Stimulated activated memory B cell treated with anti-CD40 and anti-IgM and Interleukin-4, amounts not matched to agents 10 μg/mL and 1 μg/mL and 100 μg/mL, for 72 hours (primary cell): Measurements from ENCODE around the gene PDZD2.
"Not testable (repeated sequence)": the region's sequence is repeated elsewhere in the genome, so short reads cannot be mapped to it uniquely, and the experiment has no call there.

Experiments used
- ATAC-seq: fragments of 150-1000 bp; cut with Tn5 transposase; 2 replicates; pipeline ENCODE4 v1.10.0; 2021
- H3K27ac Mint-ChIP-seq: one replicate; pipeline ENCODE4 v1.8.0; 2022; ENCODE audit warnings: mild to moderate bottlenecking, mixed read lengths
- H3K27me3 Mint-ChIP-seq: one replicate; pipeline ENCODE4 v1.8.0; 2022; ENCODE audit warnings: mixed read lengths
- H3K36me3 Mint-ChIP-seq: one replicate; pipeline ENCODE4 v1.8.0; 2022; ENCODE audit warnings: mixed read lengths
- H3K4me1 Mint-ChIP-seq: one replicate; pipeline ENCODE4 v1.8.0; 2022; ENCODE audit warnings: mixed read lengths
- H3K4me3 Mint-ChIP-seq: one replicate; pipeline ENCODE4 v1.8.0; 2022; ENCODE audit warnings: mild to moderate bottlenecking, moderate library complexity, mixed read lengths
- H3K9me3 Mint-ChIP-seq: one replicate; pipeline ENCODE4 v1.8.0; 2022; ENCODE audit warnings: mixed read lengths

Gene PDZD2

DNA sequence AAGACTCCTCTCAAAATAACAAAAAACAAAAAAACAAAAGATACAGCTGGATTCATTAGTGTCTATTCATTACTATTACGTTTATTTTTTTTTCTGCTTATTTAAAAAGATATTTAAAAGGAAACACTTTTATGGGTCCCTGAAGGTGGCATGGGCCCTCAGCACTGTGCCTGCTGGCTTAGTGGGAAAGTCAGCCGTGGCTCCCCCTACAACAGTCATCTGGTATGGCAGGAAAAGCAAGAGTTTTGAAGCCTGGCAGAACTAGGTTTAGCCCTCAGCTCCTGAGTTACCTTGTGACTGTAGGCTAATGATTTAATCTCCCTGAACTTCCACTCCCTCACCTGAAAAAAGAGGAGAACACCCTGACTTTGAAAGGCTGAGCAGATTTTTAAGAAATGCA lies 399.6 kb downstream of the PDZD2 start:
- peaks cover 3% of the 10 kb centered on the region for H3K9me3 Mint-ChIP-seq
- H3K27me3 Mint-ChIP-seq = no peaks in the 10 kb centered on the region
- no peaks in the 10 kb centered on the region for H3K36me3 Mint-ChIP-seq
- H3K27ac Mint-ChIP-seq = no peak overlapping the region
- H3K4me1 Mint-ChIP-seq = no peaks in the 10 kb centered on the region
- H3K4me3 Mint-ChIP-seq = no peak overlapping the region
- ATAC-seq = no peak

DNA sequence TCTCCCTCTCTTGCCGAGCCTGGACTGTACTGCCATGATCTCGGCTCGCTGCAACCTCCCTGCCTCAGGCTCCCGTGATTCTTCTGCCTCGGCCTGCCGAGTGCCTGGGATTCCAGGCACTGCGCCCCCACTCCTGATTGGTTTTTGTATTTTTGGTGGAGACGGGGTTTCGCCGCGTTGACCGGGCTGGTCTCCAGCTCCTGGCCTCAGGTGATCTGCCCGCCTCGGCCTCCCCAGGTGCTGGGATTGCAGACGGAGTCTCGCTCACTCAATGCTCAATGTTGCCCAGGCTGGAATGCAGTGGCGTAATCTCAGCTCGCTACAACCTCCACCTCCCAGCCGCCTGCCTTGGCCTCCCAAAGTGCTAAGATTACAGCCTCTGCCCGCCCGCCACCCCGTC lies 400.2 kb downstream of the PDZD2 start:
- H3K4me3 Mint-ChIP-seq, ATAC-seq, H3K27me3 Mint-ChIP-seq, H3K27ac Mint-ChIP-seq, H3K36me3 Mint-ChIP-seq, H3K4me1 Mint-ChIP-seq, H3K9me3 Mint-ChIP-seq: not testable (repeated sequence)

DNA sequence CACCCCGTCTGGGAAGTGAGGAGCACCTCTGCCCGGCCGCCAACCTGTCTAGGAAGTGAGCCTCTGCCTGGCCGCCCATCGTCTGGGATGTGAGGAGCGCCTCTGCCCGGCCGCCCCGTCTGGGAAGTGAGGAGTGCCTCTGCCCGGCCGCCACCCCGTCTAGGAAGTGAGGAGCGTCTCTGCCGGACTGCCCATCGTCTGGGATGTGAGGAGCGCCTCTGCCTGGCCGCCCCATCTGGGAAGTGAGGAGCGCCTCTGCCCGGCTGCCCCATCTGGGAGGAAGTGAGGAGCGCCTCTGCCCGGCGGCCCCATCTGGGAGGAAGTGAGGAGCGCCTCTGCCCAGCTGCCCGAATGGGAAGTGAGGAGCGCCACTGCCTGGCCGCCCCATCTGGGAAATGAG lies 400.7 kb downstream of the PDZD2 start:
- ATAC-seq, H3K27ac Mint-ChIP-seq, H3K4me3 Mint-ChIP-seq, H3K36me3 Mint-ChIP-seq, H3K27me3 Mint-ChIP-seq, H3K9me3 Mint-ChIP-seq, H3K4me1 Mint-ChIP-seq: not testable (repeated sequence)

DNA sequence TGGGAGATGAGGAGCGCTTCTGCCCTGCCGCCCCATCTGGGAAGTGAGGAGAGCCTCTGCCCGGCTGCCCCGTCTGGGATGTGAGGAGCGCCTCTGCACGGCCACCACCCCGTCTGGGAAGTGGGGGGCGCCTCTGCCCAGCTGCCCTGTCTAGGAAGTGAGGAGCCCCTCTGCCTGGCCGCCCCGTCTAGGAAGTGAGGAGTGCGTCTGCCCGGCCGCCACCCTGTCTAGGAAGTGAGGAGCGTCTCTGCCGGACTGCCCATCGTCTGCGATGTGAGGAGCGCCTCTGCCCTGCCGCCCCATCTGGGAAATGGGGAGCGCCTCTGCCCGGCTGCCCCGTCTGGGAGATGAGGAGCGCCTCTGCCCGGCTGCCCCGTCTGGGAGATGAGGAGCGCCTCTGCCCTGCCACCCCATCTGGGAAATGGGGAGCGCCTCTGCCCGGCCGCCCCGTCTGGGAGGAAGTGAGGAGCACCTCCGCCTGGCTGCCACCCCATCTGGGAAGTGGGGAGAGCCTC lies 401.3 kb downstream of the PDZD2 start:
- not testable (repeated sequence) for H3K27me3 Mint-ChIP-seq, ATAC-seq, H3K27ac Mint-ChIP-seq, H3K4me3 Mint-ChIP-seq, H3K36me3 Mint-ChIP-seq, H3K9me3 Mint-ChIP-seq, H3K4me1 Mint-ChIP-seq

DNA sequence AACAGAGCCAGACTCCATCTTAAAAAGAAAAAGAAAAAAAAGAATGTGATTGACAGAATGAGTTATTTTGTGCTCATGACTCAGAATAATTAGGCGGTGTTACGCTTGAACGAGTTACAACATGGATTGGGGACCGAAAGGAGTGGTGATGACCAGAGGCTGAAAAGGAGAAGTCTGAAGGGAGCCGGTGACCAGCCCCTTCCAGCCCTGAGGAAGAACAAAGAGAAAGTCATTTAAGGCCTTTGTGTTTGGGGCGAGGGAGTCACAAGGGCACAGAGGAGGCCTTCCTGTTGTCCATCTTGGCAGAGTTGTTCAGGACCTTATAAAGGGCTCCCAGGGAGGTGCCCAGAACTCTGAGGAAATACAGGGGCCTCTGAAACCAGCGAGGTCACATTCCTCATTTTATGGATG lies 403.6 kb downstream of the PDZD2 start:
- Mint-ChIP-seq H3K9me3 (peaks cover 3% of the 10 kb centered on the region), H3K27me3 (no peaks in the 10 kb centered on the region), H3K4me3 (no peak overlapping the region), H3K27ac (no peak overlapping the region), H3K4me1 (no peaks in the 10 kb centered on the region), H3K36me3 (no peaks in the 10 kb centered on the region)
- no peak for ATAC-seq

DNA sequence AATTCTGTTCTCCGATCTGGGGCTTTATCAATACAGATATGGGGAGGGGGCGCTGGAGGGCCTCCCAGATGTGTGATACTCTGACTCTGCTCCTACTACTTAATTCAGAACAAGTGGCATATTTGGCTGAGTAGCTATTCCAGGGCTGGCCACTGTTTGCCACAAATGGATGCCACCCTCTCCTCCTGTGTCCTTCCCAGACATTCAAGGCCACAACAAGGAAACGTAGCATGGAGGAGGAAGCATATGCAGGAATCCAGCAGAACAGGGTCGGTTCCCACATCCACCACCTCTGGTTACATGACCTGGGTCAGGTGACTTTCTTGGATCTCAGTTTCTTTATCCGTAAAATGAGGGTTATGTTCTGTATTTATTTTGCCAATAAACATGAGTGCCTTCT lies 404.2 kb downstream of the PDZD2 start:
- Mint-ChIP-seq H3K36me3 (no peaks in the 10 kb centered on the region), H3K27me3 (no peaks in the 10 kb centered on the region), H3K27ac (no peak overlapping the region), H3K9me3 (peaks cover 3% of the 10 kb centered on the region), H3K4me1 (no peaks in the 10 kb centered on the region), H3K4me3 (no peak overlapping the region)
- no peak for ATAC-seq

DNA sequence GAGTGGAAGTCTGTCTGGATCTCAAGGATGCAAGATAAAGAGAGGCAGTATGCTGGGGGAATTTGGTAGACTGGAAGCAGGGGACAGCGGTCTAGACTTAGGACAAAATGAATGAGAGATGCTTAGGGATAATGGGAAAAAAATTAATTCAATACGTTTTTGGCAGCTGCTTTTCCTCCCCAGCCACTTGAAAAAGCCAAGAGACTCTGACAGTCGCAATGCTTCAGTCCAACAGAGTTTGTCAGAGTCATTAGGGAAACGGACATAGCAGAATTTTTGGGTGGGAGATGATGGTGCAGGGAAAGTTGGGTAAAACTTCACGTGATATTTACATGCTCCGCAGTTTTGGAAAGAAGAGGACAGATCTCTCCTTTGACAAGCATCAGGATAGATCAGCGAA lies 405.5 kb downstream of the PDZD2 start:
- Mint-ChIP-seq H3K36me3 (no peaks in the 10 kb centered on the region), H3K27ac (no peak overlapping the region), H3K4me1 (no peaks in the 10 kb centered on the region), H3K27me3 (no peaks in the 10 kb centered on the region), H3K4me3 (no peak overlapping the region), H3K9me3 (peaks cover 3% of the 10 kb centered on the region)
- ATAC-seq = no peak

DNA sequence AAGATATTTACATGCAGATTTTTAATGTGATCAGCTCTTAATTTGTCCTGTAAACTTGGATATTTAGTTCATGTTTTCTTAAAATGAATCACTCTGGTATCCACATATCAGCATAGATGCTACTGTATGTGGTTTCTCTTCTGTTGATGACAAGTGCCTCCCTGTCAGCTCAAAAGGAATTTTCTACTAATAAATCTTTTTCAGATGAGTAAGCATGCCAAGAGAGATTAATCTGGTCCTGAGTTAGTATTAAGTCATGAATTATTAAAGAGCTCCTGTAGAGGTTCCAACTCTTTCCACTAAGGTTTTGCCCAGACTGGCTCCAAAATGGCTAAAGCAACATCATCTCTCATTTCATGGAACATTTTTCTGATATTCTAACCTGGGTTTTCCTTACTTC lies 406.0 kb downstream of the PDZD2 start:
- Mint-ChIP-seq H3K9me3 (peaks cover 3% of the 10 kb centered on the region), H3K4me1 (no peaks in the 10 kb centered on the region), H3K36me3 (no peaks in the 10 kb centered on the region), H3K27ac (no peak overlapping the region), H3K4me3 (no peak overlapping the region), H3K27me3 (no peaks in the 10 kb centered on the region)
- ATAC-seq = no peak

DNA sequence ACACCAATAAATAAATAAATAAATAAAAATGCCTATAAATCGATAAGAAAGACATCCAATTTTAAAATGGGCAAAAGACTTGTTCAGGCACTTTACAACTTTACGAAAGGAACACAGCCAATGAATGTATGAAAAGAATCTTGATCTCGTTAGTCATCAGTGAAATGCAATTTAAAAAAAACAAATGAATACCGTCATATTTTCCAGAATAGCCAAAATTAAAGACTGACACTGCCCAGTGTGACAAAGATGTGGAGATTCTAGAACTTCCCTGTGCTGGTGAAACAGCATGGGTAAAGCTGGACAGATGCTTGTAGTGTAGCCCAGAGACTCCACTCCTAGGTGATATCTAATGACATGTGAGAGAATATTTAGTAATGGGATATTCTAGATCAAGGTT lies 408.1 kb downstream of the PDZD2 start:
- Mint-ChIP-seq H3K27me3 (peaks cover 9% of the 10 kb centered on the region), H3K4me3 (no peak overlapping the region), H3K36me3 (no peaks in the 10 kb centered on the region), H3K4me1 (no peaks in the 10 kb centered on the region), H3K9me3 (no peaks in the 10 kb centered on the region), H3K27ac (no peak overlapping the region)
- ATAC-seq = no peak

DNA sequence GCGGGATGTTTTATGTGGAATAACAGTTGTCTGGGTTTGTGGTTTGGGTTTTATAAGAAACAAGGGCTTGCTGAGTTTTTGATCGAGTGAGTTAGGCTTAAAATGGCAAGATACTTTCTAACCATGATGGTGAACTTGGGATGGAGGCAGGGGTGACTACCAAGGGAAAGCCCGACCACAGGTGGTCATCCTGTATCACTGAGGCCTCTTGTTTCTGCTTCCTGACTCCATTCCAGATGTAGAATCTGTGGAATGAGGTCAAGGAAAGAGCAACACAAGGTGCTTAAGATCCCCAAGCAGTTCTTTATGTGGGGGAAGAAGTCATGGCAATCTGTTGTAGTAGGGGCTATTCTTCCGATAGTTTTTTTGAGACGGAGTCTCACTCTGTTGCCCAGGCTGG lies 412.9 kb downstream of the PDZD2 start:
- Mint-ChIP-seq H3K27me3 (peaks cover 9% of the 10 kb centered on the region), H3K4me1 (no peaks in the 10 kb centered on the region), H3K9me3 (no peaks in the 10 kb centered on the region), H3K27ac (no peak overlapping the region), H3K36me3 (no peaks in the 10 kb centered on the region), H3K4me3 (no peak overlapping the region)
- ATAC-seq = no peak

DNA sequence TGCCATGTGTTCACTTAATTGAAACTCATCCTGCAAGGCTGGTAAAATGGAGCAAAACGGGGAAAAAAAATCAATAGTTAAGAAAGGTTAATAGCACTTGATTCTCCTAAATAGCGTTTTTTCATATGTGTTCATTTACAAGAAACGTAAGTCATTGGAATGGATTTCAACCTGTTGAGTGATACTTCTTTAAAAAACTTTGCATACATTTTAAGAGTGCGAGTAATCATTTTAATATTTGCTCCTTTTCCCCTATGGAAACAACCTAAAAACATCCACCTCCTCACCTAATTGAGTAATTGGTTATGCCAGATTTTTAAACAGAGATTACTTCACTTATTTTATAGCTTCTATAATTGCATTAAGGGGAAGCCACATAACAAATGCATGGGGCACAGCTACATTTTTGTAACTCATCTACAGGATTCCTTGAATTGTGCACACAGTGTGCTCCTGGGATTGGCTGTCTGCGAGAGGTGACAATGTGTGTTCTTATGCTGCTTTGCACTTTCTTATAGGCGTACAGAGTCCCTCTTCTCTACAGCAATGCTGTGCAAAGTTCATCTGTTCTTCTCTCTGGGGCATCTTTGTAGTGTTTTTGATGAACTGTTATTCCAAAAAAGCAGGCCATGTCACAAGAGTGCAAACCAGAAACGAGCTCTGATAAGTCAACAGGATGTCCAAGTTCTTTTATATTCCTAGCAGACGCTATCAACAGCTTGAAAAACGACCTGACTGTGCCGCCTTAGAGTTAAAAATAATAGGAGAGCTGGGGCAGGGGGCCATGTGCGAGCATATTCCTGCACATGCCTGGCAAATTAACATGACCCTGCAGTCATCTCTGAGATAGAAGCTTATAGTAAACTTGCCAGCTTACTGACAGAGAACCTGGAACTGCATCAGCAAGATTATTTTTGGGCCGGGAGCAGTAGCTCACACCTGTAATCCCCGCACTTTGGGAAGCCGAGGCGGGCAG lies 417.2 kb downstream of the PDZD2 start:
- H3K36me3 Mint-ChIP-seq = no peaks in the 10 kb centered on the region

DNA sequence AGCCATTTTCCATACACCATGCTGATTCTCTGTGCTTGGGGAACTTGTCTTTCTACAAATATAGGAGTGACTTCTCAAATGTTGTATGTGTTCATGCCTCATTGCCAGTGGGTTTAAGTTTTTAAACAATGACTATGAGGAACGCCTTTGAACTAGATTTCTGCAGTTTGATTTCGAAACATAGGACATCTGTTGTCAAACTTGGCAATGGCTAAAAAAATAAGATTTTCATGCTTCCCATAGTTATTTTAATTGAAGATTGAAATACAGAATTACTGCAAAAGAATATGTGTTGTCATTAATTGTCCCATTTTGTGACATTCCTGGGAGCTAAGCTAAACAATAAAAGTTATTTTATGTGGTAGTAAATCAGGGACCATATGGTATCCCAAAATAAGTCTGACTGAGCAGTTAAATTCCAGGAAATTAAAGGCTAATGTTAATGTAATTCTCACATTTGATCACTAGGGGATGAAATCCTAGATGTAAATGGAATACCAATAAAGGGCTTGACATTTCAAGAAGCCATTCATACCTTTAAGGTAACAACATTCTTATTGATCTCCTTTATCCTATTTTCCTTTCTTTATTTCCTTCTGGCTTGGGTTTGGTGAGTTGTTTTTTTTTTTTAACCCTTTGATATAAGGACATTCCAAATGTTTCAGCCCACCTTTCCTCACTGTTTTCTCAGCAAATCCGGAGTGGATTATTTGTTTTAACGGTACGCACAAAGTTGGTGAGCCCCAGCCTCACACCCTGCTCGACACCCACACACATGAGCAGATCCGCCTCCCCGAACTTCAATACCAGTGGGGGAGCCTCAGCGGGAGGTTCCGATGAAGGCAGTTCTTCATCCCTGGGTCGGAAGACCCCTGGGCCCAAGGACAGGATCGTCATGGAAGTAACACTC lies 418.5 kb downstream of the PDZD2 start:
- H3K4me3 Mint-ChIP-seq = no peak overlapping the region
- H3K9me3 Mint-ChIP-seq = no peaks in the 10 kb centered on the region
- no peaks in the 10 kb centered on the region for H3K36me3 Mint-ChIP-seq
- H3K27ac Mint-ChIP-seq = no peak overlapping the region
- no peaks in the 10 kb centered on the region for H3K27me3 Mint-ChIP-seq
- ATAC-seq = no peak
- H3K4me1 Mint-ChIP-seq = no peaks in the 10 kb centered on the region

More for the DNA sequence above, 417.2 kb downstream of the PDZD2 start:
- peaks cover 7% of the 10 kb centered on the region for H3K27me3 Mint-ChIP-seq
- no peak overlapping the region for H3K4me3 Mint-ChIP-seq
- H3K27ac Mint-ChIP-seq = no peak overlapping the region
- H3K4me1 Mint-ChIP-seq = no peaks in the 10 kb centered on the region
- no peak for ATAC-seq
- no peaks in the 10 kb centered on the region for H3K9me3 Mint-ChIP-seq

DNA sequence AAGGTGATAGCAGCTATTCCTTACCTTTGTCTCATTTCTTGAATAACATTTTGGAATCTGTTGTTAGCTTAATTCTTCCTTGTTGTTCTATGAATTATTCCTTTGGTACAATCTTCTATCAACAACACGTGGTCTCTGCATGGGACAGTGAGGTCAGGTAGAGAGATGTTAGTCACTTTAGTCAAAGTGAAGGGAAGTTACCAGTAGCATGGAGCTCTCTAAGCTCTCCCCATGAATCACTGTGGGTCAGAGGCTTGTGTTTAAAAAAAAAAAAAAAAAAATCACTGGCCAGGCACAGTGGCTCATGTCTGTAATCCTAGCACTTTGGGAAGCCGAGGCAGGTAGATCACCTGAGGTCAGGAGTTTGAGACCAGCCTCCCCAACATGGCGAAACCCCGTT lies 419.2 kb downstream of the PDZD2 start:
- Mint-ChIP-seq H3K27me3 (no peaks in the 10 kb centered on the region), H3K9me3 (no peaks in the 10 kb centered on the region), H3K4me1 (no peaks in the 10 kb centered on the region), H3K27ac (no peak overlapping the region), H3K36me3 (no peaks in the 10 kb centered on the region), H3K4me3 (no peak overlapping the region)
- no peak for ATAC-seq

DNA sequence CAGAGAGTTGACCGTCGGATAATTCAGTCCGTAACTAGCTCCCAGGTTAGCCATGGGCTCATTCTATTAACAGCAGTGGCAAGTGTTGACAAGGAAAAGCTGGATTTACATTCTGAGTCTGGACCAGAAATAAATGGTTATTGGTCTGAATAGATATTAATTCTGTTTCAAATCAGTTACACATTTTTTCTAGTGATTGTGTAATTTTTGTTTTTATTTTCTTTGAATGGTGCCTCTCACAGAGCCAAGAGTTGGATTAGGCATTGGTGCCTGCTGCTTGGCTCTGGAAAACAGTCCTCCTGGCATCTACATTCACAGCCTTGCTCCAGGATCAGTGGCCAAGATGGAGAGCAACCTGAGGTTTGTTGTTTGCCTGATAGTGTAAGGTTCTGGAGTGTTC lies 420.1 kb downstream of the PDZD2 start:
- no peaks in the 10 kb centered on the region for H3K9me3 Mint-ChIP-seq

DNA sequence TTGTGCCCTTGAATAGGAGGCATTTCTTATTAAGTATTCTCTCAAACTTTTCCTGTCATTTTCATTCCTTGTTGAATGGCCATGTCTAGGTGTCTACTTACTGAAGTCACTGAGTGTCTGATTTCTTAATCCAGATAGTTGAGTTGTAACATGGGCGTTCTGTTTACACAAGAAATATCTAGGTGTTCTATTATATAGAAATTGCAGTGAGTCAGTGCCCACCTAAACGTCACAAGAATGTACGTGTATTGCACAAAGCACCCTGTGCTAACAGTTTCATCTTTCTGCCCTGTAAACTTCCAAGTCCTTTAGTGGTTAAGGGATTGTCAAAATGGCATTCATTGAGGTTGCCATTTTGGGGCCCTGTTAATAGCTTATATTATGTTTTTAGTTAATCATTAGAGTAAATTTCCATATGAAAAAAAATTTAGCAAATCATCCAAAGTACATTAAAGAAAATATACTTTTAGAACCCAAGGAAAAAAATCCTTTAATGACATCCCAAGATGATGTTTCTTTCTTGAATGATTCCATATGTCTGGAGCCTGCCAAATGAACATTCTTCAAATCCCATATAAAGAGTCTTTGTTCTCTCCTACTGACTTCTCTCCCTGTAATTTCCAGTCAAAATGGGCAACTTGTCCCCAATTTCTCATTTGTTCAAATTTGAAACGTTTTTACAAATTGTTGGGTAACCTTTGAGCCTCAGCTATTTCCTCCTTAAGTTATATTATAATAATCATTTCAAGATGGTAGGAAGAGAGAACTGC lies 421.0 kb downstream of the PDZD2 start:
- Mint-ChIP-seq H3K9me3 (no peaks in the 10 kb centered on the region), H3K27ac (no peak overlapping the region), H3K4me1 (no peaks in the 10 kb centered on the region), H3K36me3 (no peaks in the 10 kb centered on the region), H3K4me3 (no peak overlapping the region), H3K27me3 (no peaks in the 10 kb centered on the region)
- no peak for ATAC-seq

More for the DNA sequence above, 420.1 kb downstream of the PDZD2 start:
- ATAC-seq = no peak
- Mint-ChIP-seq H3K4me3 (no peak overlapping the region), H3K27me3 (no peaks in the 10 kb centered on the region), H3K4me1 (no peaks in the 10 kb centered on the region), H3K27ac (no peak overlapping the region), H3K36me3 (no peaks in the 10 kb centered on the region)
